ENCODE data around the gene TRIM63. TPM values are rescaled to one million over a fixed set of nuclear protein-coding genes. Genes with fewer than 3 reads are reported as not detected.

The TRIM63 gene
- total RNA-seq (2021) (not detected in 3 replicates), Bru-seq, nascent RNA (not detected)
- long read RNA-seq, experiment 1: 0 reads
- long read RNA-seq, experiment 2: 0 reads
- long read RNA-seq, experiment 3: 0 reads

GRCh38 chr1:26067432-26067911 is at the start of gene TRIM63:
Gene TRIM63 (minus strand): TSS chr1:26067630. CDS start chr1:26067494, 136 bp downstream.
- POLR2A ChIA-PET: interaction anchor here (0.6 kb wide), 1 partner anchor 25 kb away, joined by 3 read pairs; no protein-coding TSS in a partner anchor
- DNase-seq (ENCODE audit: low spot score) (no peak), ATAC-seq (no peak)
- no peak within 1 kb of the TSS for H3K4me3 Mint-ChIP-seq
- no peaks in the 10 kb centered on the region for H3K9me3 Mint-ChIP-seq
- CTCF ChIA-PET: interaction anchor here (0.6 to 3.5 kb wide), 7 partner anchors 32 to 350 kb away, joined by 3 to 13 read pairs (median 4); partner anchors contain the start of gene CEP85
- H3K4me1 Mint-ChIP-seq: peaks cover 8% of the 10 kb centered on the region; the same call in 1 of the 2 replicates
- no peaks in the 10 kb centered on the region for H3K27me3 Mint-ChIP-seq (ENCODE audit: low read depth)
- TF ChIP-seq E2F4 (CRISPR knock-in tag; IDR thresholded peaks at IDR 0.05; ENCODE audit: borderline replicate concordance, low read depth): no peak
- TF ChIP-seq OVOL2 (CRISPR knock-in tag; IDR thresholded peaks at IDR 0.05; ENCODE audit: borderline replicate concordance): no peak
- TF ChIP-seq CREM (CRISPR knock-in tag; IDR thresholded peaks at IDR 0.05): no peak
- TF ChIP-seq ZNF232 (CRISPR knock-in tag; IDR thresholded peaks at IDR 0.05): no peak
- TF ChIP-seq PREB (CRISPR knock-in tag; IDR thresholded peaks at IDR 0.05; ENCODE audit: borderline replicate concordance): no peak
- TF ChIP-seq FOXJ3 (CRISPR knock-in tag; IDR thresholded peaks at IDR 0.05; ENCODE audit: borderline replicate concordance): no peak
- no peak for TF ChIP-seq ATF6 (CRISPR knock-in tag; IDR thresholded peaks at IDR 0.05)
- TF ChIP-seq ZMAT4 (CRISPR knock-in tag; IDR thresholded peaks at IDR 0.05): no peak
- no peak for TF ChIP-seq RORB (CRISPR knock-in tag; IDR thresholded peaks at IDR 0.05)
- TF ChIP-seq HMGXB4 (CRISPR knock-in tag; IDR thresholded peaks at IDR 0.05): no peak
- TF ChIP-seq EMX1 (CRISPR knock-in tag; IDR thresholded peaks at IDR 0.05): no peak
- no peak for TF ChIP-seq USF1 (CRISPR knock-in tag; IDR thresholded peaks at IDR 0.05)
- TF ChIP-seq SP1 (CRISPR knock-in tag; conservative IDR thresholded peaks at IDR 0.05): no peak
- no peak for TF ChIP-seq MXD4 (CRISPR knock-in tag; IDR thresholded peaks at IDR 0.05; ENCODE audit: borderline replicate concordance)
- no peaks in the 10 kb centered on the region for H3K36me3 Mint-ChIP-seq
- H3K27ac Mint-ChIP-seq: no peak within 1 kb of the TSS

GRCh38 chr1:26114165-26114927 is 46.9 kb upstream of the TRIM63 start:
- peaks cover 25% of the 10 kb centered on the region for H3K4me1 Mint-ChIP-seq
- peaks cover 13% of the 10 kb centered on the region; the same call in 1 of the 2 replicates for H3K36me3 Mint-ChIP-seq
- ATAC-seq (no peak), DNase-seq (ENCODE audit: low spot score) (no peak)
- H3K9me3 Mint-ChIP-seq: no peaks in the 10 kb centered on the region
- POLR2A ChIA-PET: interaction anchor here (1.0 kb wide), 1 partner anchor 42 kb away, joined by 3 read pairs; no protein-coding TSS in a partner anchor
- no peak overlapping the region for H3K4me3 Mint-ChIP-seq
- peaks cover 14% of the 10 kb centered on the region for H3K27me3 Mint-ChIP-seq (ENCODE audit: low read depth)
- TF ChIP-seq ELF4 (CRISPR knock-in tag; IDR thresholded peaks at IDR 0.05; ENCODE audit: low read depth) (no peak), IRF1 (CRISPR knock-in tag; IDR thresholded peaks at IDR 0.05) (no peak), TEAD4 (CRISPR knock-in tag; IDR thresholded peaks at IDR 0.05) (no peak)
- CTCF ChIA-PET: interaction anchor here (0.5 to 5.1 kb wide), 4 partner anchors 8 to 161 kb away, joined by 3 to 41 read pairs (median 4); no protein-coding TSS in a partner anchor
- no peak overlapping the region for H3K27ac Mint-ChIP-seq
